GM23338 (cell line): ENCODE measurements around the gene TMEM169. TPM values are rescaled to one million over a fixed set of nuclear protein-coding genes. Genes with fewer than 3 reads are reported as not detected.

Experiments used
- ATAC-seq: fragments of 200-7000 bp; cut with Tn5 transposase; 3 replicates; pipeline ENCODE4 v1.9.1; 2020
- DNase-seq: peaks from one replicate; pipeline ENCODE4 v3.0.0-alpha.2; 2015; ENCODE audit warnings: low spot score
- H2AFZ ChIP-seq: fragments of 200-600 bp; sonication (generic); 2 replicates; pipeline ENCODE4 v1.8.0; 2016; ENCODE audit warnings: antibody characterized with exemption, mild to moderate bottlenecking, moderate library complexity
- H3F3A ChIP-seq: fragments of 200-600 bp; sonication (generic); replicated peaks from 2 replicates; pipeline ENCODE4 v1.8.0; 2017; ENCODE audit warnings: antibody characterized with exemption, mixed run types, low read depth
- H3K27ac ChIP-seq: fragments of 200-600 bp; sonication (generic); 2 replicates; pipeline ENCODE4 v1.6.1; 2016; ENCODE audit warnings: low read depth
- H3K27me3 ChIP-seq: fragments of 200-600 bp; sonication (generic); 2 replicates; pipeline ENCODE4 v1.8.0; 2016; ENCODE audit warnings: mild to moderate bottlenecking, mixed run types, moderate library complexity; ENCODE audit not compliant: insufficient read depth
- H3K36me3 ChIP-seq: fragments of 200-600 bp; sonication (generic); 2 replicates; pipeline ENCODE4 v1.8.0; 2016; ENCODE audit warnings: mild to moderate bottlenecking; ENCODE audit not compliant: insufficient read depth
- H3K4me1 ChIP-seq: fragments of 200-600 bp; sonication (generic); 2 replicates; pipeline ENCODE4 v1.8.0; 2016; ENCODE audit warnings: mild to moderate bottlenecking, moderate library complexity; ENCODE audit not compliant: insufficient read depth
- H3K4me2 ChIP-seq: fragments of 200-600 bp; sonication (generic); 2 replicates; pipeline ENCODE4 v1.7.1; 2017; ENCODE audit warnings: mixed run types
- H3K4me3 ChIP-seq: fragments of 200-600 bp; sonication (generic); 2 replicates; pipeline ENCODE4 v1.6.1; 2016; ENCODE audit warnings: mixed run types
- H3K79me2 ChIP-seq: fragments of 200-600 bp; sonication (generic); replicated peaks from 2 replicates; pipeline ENCODE4 v1.8.0; 2017; ENCODE audit warnings: mild to moderate bottlenecking; ENCODE audit not compliant: insufficient read depth
- H3K9me2 ChIP-seq: fragments of 200-600 bp; sonication (generic); 2 replicates; pipeline ENCODE4 v1.8.0; 2017; ENCODE audit not compliant: insufficient read depth
- H4K20me1 ChIP-seq: fragments of 200-600 bp; sonication (generic); replicated peaks from 2 replicates; pipeline ENCODE4 v1.8.0; 2017; ENCODE audit warnings: mild to moderate bottlenecking; ENCODE audit not compliant: insufficient read depth
- H3K27ac Mint-ChIP-seq: 2 replicates; pipeline ENCODE4 v1.8.0; 2020; ENCODE audit warnings: inconsistent platforms, mild to moderate bottlenecking, moderate library complexity, mixed read lengths
- H3K27me3 Mint-ChIP-seq: 3 replicates; pipeline ENCODE4 v1.8.0; 2022; ENCODE audit warnings: low read depth, mild to moderate bottlenecking, moderate library complexity, mixed read lengths, inconsistent platforms; ENCODE audit not compliant: insufficient read depth, poor library complexity
- H3K36me3 Mint-ChIP-seq: 3 replicates; pipeline ENCODE4 v1.8.0; 2021; ENCODE audit warnings: low read depth, mild to moderate bottlenecking, inconsistent platforms, moderate library complexity, mixed read lengths
- H3K4me1 Mint-ChIP-seq: 3 replicates; pipeline ENCODE4 v1.8.0; 2020; ENCODE audit warnings: mild to moderate bottlenecking, inconsistent platforms, mixed read lengths
- H3K4me3 Mint-ChIP-seq: 3 replicates; pipeline ENCODE4 v1.8.0; 2021; ENCODE audit warnings: moderate library complexity, mild to moderate bottlenecking, inconsistent platforms, mixed read lengths
- H3K9me3 Mint-ChIP-seq: 3 replicates; pipeline ENCODE4 v1.8.0; 2020; ENCODE audit warnings: moderate library complexity, mild to moderate bottlenecking, inconsistent platforms, mixed read lengths
- ETS1 ChIP-seq: IDR thresholded peaks from 2 replicates; pipeline ENCODE4 v1.6.1; 2016; ENCODE audit warnings: antibody characterized with exemption
- EZH2 ChIP-seq: fragments of 200-600 bp; sonication (generic); IDR thresholded peaks from one replicate; pipeline ENCODE4 v1.8.0; 2017; ENCODE audit warnings: antibody characterized with exemption, mild to moderate bottlenecking, low read depth; ENCODE audit not compliant: unreplicated experiment
- EZH2phosphoT487 ChIP-seq: fragments of 200-600 bp; sonication (generic); IDR thresholded peaks from one replicate; pipeline ENCODE4 v1.8.1; 2018; ENCODE audit warnings: antibody characterized with exemption; ENCODE audit not compliant: unreplicated experiment
- POLR2AphosphoS5 ChIP-seq: IDR thresholded peaks from 2 replicates; pipeline ENCODE4 v1.6.1; 2016; ENCODE audit warnings: antibody characterized with exemption, low read depth
- REST ChIP-seq: IDR thresholded peaks from one replicate; pipeline ENCODE4 v1.6.1; 2018; ENCODE audit warnings: antibody characterized with exemption; ENCODE audit not compliant: unreplicated experiment
- ZNF462 ChIP-seq: fragments of 250-450 bp; sonication (Bioruptor Pico); IDR thresholded peaks from 2 replicates; pipeline ENCODE4 v1.5.0; 2020; ENCODE audit warnings: mild to moderate bottlenecking, moderate library complexity
- polyA plus RNA-seq: library from polyadenylated mRNA; unstranded; fragments of >200 nt; fragmentation: Nextera tagmentation; extraction: Ambion mirVana; gene quantifications from 2 replicates; pipeline ENCODE4 v1.2.1, GENCODE V29; 2016
- total RNA-seq: library from RNA; depleted of rRNA; stranded (reverse); fragments of >200 nt; shearing (Covaris generic); gene quantifications from 2 replicates; pipeline ENCODE4 v1.2.3, GENCODE V29; 2014

Gene TMEM169
- total and polyA plus RNA-seq, 2 experiments from 2014 or later = 1.4 to 3.9 TPM

- H3K36me3 ChIP-seq = peaks cover 34% of the 10 kb centered on the region
- H3K4me3 Mint-ChIP-seq = peak within 1 kb of the TSS; percentile 100
- no peaks in the 10 kb centered on the region for H3K27me3 ChIP-seq
- H3K9me2 ChIP-seq = no peaks in the 10 kb centered on the region
- DNase-seq (peak; percentile 98), ATAC-seq (peak; percentile 75)
- H3F3A ChIP-seq = peaks cover 36% of the 10 kb centered on the region
- H3K27ac ChIP-seq = peak within 1 kb of the TSS; percentile 89
- no peak within 1 kb of the TSS for H2AFZ ChIP-seq
- H3K4me3 ChIP-seq = peak within 1 kb of the TSS; percentile 85
- H3K27ac Mint-ChIP-seq = peak within 1 kb of the TSS; percentile 100
- peaks cover 39% of the 10 kb centered on the region for H3K79me2 ChIP-seq
- H4K20me1 ChIP-seq = no peaks in the 10 kb centered on the region; the same call in 1 of the 2 replicates
- no peaks in the 10 kb centered on the region for H3K9me3 Mint-ChIP-seq
- peaks cover 47% of the 10 kb centered on the region for H3K4me1 Mint-ChIP-seq
- peaks cover 50% of the 10 kb centered on the region for H3K36me3 Mint-ChIP-seq
- peaks cover 11% of the 10 kb centered on the region for H3K27me3 Mint-ChIP-seq
- peaks cover 18% of the 10 kb centered on the region; the same call in 1 of the 2 replicates for H3K4me1 ChIP-seq
- H3K4me2 ChIP-seq = peak within 1 kb of the TSS; percentile 90
- TF ChIP-seq POLR2AphosphoS5 = peak; percentile 91
- no peak for TF ChIP-seq REST
- TF ChIP-seq ETS1 = peak; percentile 87
These were observed 27.5 kb downstream of the TMEM169 start, which contains the start of gene XRCC5 for GRCh38 chr2:216108967-216109921. XRCC5 (plus strand) TSS chr2:216109348; CDS start chr2:216109437, 89 bp downstream.

GRCh38 chr2:216109962-216110614 is 28.4 kb downstream of the TMEM169 start:
- Mint-ChIP-seq H3K9me3 (no peaks in the 10 kb centered on the region; the same call in 2 of the 3 replicates), H3K27ac (peak overlapping the region; percentile 100), H3K4me1 (peaks cover 52% of the 10 kb centered on the region), H3K4me3 (peak overlapping the region; percentile 100), H3K36me3 (peaks cover 58% of the 10 kb centered on the region), H3K27me3 (peaks cover 18% of the 10 kb centered on the region)
- H4K20me1 ChIP-seq = no peaks in the 10 kb centered on the region; the same call in 1 of the 2 replicates
- peaks cover 41% of the 10 kb centered on the region for H3K79me2 ChIP-seq
- H3K27me3 ChIP-seq = no peaks in the 10 kb centered on the region
- peak; percentile 31 for DNase-seq
- no peak overlapping the region for H2AFZ ChIP-seq
- H3K4me2 ChIP-seq = peak overlapping the region; percentile 90
- peaks cover 36% of the 10 kb centered on the region for H3F3A ChIP-seq
- H3K27ac ChIP-seq = peak overlapping the region; percentile 89
- no peaks in the 10 kb centered on the region for H3K9me2 ChIP-seq
- H3K4me1 ChIP-seq = peaks cover 18% of the 10 kb centered on the region; the same call in 1 of the 2 replicates
- H3K4me3 ChIP-seq = peak overlapping the region; percentile 85
- peaks cover 34% of the 10 kb centered on the region for H3K36me3 ChIP-seq
- ATAC-seq = no peak
- no peak for TF ChIP-seq EZH2
- no peak for TF ChIP-seq ZNF462 (CRISPR knock-in tag)
- TF ChIP-seq EZH2phosphoT487 = no peak
